GM21576 (cell line): Measurements from ENCODE around the gene PREX1.

Source experiments
- ATAC-seq: cut with Tn5 transposase; IDR thresholded peaks from one replicate; pipeline ENCODE4 v1.9.1; 2021; ENCODE audit warnings: mild to moderate bottlenecking, moderate library complexity; ENCODE audit not compliant: unreplicated experiment

PREX1 gene

DNA sequence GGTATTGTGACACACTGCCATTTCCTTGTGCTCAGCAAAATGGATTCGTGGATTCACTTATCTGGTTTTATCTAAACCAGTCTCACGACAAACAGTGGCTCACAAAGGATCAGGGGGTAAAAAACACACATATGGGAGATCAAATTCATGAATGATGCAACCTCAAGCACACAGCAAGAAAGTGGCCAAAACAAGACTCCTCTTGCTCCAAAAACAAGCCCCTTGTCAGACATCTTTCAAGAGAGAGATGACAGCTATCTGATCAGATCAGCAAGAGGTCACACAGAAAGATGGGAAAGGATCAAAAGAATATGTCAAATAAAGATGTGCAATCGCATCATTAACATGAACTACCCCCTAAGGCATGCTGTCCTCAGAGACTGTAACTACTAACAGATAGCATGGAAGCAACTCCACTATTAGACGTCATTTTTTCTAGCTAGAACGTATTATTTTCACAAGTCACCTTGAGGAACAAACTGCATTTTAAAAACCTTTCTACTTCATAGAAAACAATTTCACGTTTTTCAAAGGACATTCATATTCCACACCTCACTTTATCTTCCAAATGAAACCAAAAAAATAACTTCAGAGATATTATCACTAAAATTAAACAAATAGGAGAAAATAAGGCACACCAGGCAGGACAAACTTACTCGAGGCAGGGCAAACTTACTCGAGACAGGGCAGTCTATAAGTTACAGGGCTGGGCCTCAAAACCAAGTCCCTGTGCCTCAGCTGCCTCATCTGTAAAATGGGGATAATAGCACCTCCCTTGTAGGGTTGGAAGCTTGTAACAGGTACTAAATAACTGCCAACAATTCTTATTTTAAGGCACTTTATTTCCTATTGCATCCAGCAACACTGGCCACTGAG is 122.3 kb downstream of the PREX1 start:
- no peak for ATAC-seq

DNA sequence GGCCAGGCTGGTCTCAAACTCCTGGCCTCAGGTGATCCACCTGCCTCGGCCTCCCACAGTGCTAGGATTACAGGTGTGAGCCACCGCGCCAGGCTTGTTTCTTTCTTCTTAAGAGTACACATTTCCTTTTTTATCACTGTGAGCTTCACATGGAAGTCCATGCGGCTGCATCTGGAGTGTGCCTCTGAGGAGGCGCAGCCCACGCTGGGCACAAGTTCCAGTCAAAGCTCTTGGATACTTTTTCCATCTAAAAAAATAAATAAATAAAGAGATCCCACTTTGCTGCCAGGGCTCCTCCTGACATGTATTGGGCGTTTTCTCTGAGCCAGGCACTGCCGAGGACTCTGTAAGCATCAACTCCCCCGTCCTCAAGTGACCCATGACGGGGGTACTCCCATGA is 123.0 kb downstream of the PREX1 start:
- no peak for ATAC-seq

DNA sequence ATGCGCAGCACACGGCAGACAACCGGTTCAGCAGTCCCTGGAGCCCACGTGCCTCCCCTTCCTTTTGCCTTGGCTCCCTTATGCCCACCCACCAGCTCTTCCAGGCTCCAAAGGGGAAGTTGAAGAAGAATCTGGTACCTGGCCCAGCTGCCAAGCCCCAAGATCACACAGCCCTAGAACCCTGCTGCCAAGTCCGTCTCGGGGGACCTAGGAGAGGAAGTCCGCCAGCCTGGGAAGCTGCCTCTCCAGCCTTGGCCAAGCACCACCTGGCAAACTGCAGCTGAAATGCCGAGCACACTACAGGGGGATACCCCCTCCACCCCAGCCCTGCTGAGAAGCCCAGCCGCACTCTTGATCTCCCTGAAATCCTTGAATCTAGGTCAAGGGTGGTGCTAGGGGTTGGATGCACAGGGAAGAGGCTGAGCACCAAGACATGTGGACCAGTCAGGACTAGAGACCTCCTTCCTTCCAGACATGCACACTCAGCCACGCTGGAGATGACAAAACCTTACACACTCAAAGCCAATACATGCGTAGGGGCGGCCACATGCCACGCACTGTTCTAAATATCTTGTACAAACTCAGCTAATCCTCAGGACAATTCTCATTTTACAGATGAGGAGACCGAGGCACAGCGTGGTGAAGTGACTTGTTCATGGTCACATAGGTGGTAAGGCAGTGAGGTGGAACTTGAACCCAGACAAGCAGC is 124.1 kb downstream of the PREX1 start:
- ATAC-seq: no peak

- no peak for ATAC-seq
Measured at GRCh38 chr20:48703107-48703506, 124.7 kb downstream of the PREX1 start.

DNA sequence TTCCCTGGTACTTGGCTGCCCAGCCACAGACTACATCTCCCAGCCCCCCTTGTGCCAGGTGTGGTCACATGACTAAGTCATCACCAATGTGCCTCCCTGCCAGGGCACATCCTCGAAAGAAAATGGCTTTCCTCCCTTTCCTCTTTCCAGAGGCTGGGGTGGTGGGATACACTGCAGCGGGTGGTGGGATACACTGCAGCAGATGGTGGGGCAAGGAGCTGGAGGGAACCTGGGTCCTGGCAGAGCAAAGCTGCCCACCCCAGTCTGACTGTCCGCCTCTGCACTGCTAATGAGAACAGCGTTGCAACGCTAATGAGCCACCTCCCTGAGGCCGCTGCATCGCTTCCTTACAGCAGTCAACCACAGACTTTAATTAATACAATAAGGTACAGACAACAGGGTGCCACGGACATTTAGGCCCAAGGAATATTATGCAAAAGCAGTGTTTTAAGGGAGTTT is 125.3 kb downstream of the PREX1 start:
- ATAC-seq: no peak

DNA sequence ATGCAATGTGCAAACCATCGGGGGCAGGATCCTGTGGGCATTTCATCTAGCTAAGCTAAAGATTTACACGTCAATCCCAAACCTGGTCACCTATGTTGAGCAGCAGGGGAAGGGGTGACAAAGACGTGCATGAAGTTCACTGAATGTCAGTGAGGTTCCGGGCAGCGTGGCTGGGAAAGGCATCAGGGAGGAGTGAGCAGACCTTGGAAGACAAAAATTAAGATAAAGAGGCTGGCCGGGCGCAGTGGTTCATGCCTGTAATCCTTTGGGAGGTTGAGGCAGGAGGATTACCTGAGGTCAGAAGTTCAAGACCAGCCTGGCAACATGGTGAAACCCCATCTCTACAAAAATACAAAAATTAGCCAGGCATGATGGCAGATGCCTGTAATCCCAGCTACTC is 126.1 kb downstream of the PREX1 start:
- no peak for ATAC-seq

DNA sequence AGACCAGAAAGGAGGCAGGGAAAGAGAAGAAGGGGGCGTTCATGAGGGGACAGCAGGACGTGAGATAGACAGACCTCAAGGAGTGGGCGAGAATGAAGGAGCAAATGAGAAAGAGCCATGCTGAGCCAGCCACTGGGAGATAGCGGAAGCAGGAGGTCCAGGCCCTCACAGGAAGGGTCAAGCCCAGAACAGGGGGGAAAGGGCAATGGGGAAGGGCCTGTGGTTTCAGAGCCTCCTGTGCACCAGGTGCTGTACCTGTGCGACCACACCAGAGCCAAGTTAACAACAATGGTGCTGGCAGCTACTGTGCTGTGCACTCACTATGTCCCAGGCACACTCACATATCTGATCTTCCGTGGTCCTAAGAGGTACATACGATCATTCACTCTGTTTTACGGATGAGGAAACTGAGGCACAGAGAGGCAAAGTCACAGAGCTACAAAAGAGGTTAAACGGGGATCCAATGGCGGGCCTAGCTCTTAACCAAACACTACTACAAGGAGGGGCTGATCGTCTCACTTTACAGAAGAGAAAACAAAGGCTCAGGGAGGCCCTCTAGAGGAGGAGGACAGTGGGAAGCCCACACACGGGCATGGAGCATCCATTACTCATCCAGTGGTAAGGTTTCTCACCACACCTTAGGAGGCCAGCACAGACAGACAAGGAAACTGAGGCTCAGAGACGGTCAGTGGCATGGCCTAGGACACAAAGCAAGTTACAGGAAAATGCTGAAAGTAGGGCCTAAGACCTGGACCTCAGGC is 129.1 kb downstream of the PREX1 start:
- no peak for ATAC-seq

DNA sequence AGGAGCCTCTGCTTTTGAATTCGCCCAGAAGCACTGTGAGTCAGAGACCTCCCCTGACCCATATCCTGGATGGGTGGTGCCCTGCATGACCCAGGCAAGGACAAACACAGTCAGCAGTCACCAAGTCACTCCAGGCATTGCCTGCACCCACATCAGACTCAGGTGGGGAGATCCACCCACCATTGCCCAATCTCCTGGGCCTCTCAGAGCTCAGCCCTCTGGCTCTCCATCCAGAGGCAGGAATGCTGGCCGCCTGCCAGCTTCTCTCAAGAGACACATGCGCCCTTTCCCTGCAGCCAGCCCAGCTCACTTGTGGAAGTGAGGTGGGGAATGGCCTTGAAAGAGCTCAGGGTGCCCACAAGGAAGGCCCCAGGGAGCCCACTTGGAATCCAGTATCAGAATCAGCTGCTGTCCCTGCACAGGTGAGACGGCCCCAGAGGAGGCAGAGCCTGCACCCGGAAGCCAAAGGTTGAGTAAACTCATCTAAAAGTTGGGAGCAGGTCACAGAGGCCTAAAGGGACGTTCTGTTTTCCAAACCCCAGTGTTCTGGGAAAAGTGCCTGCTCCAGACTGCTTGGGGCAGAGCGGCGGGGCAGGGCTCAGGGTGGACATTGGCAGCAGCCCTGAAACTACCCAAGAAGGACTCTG is 129.8 kb downstream of the PREX1 start:
- ATAC-seq: no peak

DNA sequence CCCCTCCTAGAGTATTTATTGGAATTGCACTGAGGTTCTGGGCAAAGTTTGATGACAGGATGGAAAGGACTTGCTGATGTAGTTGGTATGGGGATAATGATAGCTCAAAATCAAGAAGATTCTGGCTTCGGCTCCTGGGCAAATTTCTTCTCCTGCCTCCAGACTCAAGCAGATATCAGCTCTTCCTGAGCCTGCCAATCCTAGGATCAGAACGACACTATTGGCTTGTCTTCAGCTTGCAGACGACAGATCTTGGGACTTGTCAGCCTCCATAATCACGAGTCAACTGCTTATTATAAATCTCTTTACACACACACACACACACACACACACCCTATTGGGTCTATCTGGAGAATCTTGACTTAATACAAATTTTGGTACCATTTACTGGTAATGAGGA is 131.1 kb downstream of the PREX1 start:
- no peak for ATAC-seq

- ATAC-seq: no peak
Measured at GRCh38 chr20:48695738-48696137, 132.1 kb downstream of the PREX1 start.

DNA sequence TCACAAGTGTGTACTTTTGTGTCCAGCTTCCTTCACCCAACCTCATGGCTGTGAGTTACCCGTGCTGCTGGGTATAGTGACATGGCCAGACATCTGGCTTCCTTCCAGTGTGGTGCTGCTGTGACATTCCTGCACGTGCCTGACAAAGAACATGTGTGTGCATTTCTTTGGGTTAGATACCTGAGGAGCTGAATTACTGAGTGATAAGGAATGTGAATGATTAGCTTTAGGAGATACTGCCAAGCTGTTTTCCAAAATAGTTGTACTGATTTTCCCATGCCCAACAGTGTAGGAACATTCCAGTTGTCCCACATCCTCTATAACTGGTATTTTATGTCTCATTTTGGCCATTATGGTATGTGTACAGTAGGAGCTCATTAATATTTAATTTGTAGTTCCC is 132.5 kb downstream of the PREX1 start:
- no peak for ATAC-seq

- ATAC-seq: no peak
Measured at GRCh38 chr20:48694381-48694865, 133.4 kb downstream of the PREX1 start.

GRCh38 chr20:48691523-48691922 is 136.3 kb downstream of the PREX1 start:
- no peak for ATAC-seq

DNA sequence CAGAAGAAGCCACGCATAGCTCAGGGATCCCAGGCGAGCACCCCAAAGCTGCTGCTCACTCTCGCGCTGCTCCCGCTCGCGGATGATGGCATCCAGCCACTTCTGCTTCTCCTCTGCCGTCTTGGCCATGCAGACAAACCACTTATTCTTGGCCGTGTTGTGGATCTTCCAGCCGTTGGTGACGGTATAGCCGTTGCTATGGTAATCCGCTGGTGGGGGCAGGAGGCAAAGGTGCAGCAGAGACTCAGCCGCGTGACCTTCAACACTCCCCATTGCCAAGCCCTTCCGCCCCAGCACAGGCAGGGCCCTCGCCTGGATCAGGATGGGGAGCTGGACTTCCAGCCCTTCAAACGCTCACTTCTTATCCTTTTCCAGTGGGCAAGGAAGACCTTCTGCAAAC is 136.9 kb downstream of the PREX1 start:
- ATAC-seq: no peak

DNA sequence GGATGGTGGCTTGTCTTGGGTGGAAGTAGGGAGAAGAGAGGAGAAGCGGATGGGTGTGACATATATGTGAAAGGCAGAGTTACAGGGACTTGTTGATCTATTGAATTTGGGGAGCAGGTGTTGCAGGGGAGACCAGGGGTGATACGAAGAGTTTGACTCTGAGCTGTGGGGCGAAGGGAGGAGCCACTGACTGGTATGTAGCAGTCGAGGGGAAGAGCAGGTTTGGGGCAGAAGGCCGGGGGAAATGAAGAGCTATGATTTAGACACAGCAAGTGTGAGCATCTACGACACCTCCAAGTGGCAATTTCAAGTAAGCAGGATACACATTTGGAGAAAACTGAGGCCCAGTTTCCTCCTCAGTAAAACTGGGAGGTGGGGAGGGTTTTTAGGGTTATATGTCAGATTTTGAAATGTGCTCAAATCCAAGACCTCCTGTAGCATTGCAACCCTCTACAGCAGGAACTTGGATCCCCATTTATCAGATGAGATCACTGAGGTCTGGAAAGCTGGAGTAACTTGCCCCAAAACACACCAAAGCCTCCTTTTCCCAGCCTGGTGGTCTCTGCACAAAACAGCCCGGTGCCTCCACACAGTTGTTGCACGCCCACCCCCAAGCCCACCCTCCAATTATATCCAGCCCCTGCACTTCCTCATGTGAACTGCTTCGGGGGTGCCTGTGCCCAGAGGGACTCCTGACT is 137.8 kb downstream of the PREX1 start:
- ATAC-seq: no peak

GRCh38 chr20:48689388-48689787 is 138.4 kb downstream of the PREX1 start:
- no peak for ATAC-seq

GRCh38 chr20:48688579-48688978 is 139.2 kb downstream of the PREX1 start:
- ATAC-seq: no peak

DNA sequence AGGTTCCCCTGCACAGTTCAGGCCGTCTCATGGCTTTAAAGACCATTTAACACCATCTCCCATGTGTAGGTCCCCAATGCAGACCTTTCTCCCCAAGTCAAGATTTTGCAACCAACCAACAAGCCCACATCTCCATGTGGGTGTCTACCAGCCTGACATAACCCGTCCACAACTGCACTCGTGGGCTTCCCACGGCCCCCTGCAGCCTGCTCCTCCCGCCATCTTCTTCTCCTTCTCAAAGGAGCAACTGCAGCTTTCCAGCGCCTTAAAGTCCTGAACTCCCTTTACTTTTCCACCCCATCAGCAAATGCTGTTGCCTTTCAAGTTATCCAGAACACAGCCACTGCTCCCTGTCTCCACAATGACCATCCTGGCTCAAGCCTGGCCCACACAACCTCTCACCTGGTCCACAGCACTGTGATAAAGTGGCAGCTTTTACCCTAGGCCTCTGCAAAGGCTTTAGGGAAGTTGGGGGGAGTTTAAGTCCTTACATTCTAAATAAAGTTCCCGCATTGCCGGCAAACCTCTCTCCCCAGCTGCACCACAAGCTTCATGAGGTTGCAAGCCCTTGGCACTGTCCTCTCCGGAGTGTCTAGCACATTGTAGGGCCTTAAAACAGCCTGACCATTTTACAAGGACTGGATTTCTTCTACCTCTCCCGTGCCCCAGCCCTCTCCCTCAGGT is 140.5 kb downstream of the PREX1 start:
- no peak for ATAC-seq

- no peak for ATAC-seq
Measured at GRCh38 chr20:48686238-48687116, 141.3 kb downstream of the PREX1 start.
